NCI-H2227 (cell line): ENCODE data around the gene MCC.
A peak's percentile ranks its signal among the peaks of the same experiment; 100 is the strongest.

Experiments
- DNase-seq: peaks from one replicate; lab custom pipeline; 2025; ENCODE audit not compliant: unreplicated experiment; lab: John Stamatoyannopoulos, UW

Gene MCC

GRCh38 chr5:113062869-113063508, 425.3 kb downstream of the MCC start:
- peak; percentile 27 for DNase-seq

- DNase-seq: peak; percentile 56
These were observed 426.1 kb downstream of the MCC start for GRCh38 chr5:113061846-113062780.

- DNase-seq: no peak
These were observed 427.7 kb downstream of the MCC start for GRCh38 chr5:113060408-113061025.

GRCh38 chr5:113059232-113060040, 428.8 kb downstream of the MCC start:
- DNase-seq: peak; percentile 71

- peak; percentile 32 for DNase-seq
These were observed 429.5 kb downstream of the MCC start for GRCh38 chr5:113058706-113059226.

- DNase-seq: no peak
These were observed 430.0 kb downstream of the MCC start for GRCh38 chr5:113058269-113058668.

- peak; percentile 18 for DNase-seq
These were observed 430.7 kb downstream of the MCC start for GRCh38 chr5:113057557-113057984.

GRCh38 chr5:113056988-113057387, 431.3 kb downstream of the MCC start:
- DNase-seq: no peak

- DNase-seq: no peak
These were observed 433.4 kb downstream of the MCC start for GRCh38 chr5:113054899-113055298.

- no peak for DNase-seq
These were observed 434.7 kb downstream of the MCC start for GRCh38 chr5:113053511-113053995.

GRCh38 chr5:113052041-113052795, 436.0 kb downstream of the MCC start:
- DNase-seq: no peak

GRCh38 chr5:113050721-113051382, 437.4 kb downstream of the MCC start:
- DNase-seq: no peak

GRCh38 chr5:113048931-113049330, 439.3 kb downstream of the MCC start:
- no peak for DNase-seq

- no peak for DNase-seq
These were observed 440.3 kb downstream of the MCC start for GRCh38 chr5:113047733-113048652.

- no peak for DNase-seq
These were observed 441.0 kb downstream of the MCC start for GRCh38 chr5:113047234-113047633.

- DNase-seq: no peak
These were observed 443.3 kb downstream of the MCC start for GRCh38 chr5:113044776-113045465.

- DNase-seq: peak; percentile 33
These were observed 444.7 kb downstream of the MCC start for GRCh38 chr5:113043491-113043931.
